HG02678 (cell line): ENCODE measurements around the gene SIX5.

Source experiments
- ATAC-seq: cut with Tn5 transposase; IDR thresholded peaks from one replicate; pipeline ENCODE4 v1.9.1; 2021; ENCODE audit warnings: mild to moderate bottlenecking, moderate library complexity; ENCODE audit not compliant: unreplicated experiment

Gene SIX5

DNA sequence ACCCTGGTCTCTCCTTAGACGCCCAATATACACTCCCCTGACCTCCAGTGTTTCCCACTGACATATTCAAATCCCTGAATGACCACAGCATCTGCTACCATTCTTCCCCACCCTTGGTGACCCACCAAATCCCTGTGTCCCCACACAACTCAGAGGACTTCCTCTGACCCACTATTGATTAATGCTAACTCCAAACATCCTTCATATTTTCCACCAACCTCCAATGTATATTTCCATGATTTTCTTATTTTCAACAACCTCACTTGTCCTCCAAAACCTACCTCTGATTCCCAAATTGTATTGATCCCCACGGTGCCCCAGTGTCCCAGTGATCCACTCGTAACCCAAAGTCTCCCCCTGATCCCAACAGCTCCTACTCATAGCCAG, 24.1 kb upstream of the SIX5 start:
- ATAC-seq, result no peak

DNA sequence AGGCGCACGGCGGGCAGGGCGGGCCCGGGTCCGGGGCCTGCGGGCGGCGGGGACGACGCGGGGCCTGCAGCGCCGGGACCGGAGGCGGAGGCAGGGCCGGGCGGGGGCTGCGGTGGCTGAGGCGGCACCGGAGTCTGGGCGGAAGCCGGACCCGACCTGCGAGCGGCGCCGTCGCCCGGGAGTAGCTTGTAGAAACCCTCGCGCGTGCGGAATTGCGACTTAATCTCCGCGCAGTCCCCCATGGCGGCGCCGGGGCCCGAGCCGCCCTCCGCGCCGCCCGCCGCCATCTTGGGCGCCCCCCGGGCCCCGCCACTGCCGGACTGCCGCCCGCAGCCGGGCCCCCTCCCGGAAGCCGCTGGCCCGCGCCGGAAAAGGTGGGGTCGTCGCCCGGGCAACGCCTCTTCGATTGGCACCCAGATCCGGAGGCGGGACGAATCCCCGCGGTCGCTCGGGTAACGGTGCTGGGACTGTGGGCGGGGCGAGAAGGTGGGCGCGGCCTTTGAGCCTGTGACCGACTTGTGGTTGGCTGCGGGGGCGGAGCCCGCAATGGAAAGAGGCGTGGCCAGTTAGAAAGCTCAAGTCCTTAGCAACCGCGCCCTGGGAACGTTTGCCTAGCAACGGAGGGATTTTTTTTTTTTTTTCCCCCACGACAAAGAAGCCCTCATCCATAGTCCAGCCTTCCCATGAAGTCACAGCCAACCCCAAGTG, 23.6 kb upstream of the SIX5 start, which contains the start of gene DMWD:
DMWD (minus strand) TSS at position 376 of the 708 bp plus-strand sequence; CDS start at position 287, 89 bp downstream.
- ATAC-seq, result peak; percentile 96

DNA sequence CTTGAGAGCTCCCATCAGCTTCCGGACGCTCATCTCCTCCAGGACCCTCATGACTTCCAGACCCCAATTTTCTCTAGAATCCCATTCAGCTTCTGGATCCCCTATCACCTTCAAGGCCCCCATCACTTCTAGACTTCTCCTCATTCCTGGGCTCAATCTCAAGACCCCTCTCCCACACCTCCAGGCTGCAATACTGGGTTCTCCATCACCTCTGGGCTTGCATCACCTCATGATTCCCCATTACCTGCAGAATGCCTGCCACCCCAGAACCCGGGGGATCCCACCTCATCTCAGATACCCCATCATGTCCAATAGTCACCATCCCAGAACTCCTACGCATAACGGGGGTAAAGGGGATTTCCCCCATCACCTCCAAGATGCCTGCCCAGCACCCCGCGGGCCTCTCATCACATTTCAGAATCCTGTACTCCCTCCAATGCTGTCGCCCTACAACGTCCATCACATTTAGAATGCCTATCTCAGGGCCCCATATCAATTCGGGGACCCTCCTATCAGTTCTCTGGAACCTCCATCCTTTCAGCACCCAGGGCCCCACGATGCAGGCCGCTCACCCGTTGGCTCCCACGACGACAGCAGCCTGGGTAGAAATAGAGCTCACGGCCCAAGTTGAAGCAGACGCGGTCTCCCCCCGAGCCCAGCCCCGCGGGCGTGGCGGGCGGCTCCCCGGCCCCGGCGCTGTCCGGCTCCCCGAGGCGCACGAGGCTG, 22.9 kb upstream of the SIX5 start:
- peak; percentile 6 for ATAC-seq

DNA sequence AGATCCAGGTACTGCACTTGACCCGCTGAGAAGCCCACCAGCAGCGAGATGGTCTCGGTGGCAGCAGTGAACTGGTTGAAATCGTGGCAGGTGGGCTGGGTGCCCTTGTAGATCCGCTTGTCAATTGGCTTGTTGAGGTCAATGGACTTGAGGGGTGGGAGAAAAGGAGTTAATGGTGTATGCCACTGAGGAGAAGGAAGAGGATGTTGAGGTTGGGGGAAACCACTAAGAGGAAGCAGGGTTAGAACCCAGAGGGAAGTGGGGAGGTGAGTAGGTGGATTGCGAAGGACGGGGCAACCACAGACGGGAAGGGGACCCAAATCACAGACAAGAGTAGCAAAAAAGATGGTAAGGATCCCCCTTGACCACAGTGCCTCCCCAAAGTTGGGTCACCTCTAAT, 21.9 kb upstream of the SIX5 start:
- no peak for ATAC-seq

DNA sequence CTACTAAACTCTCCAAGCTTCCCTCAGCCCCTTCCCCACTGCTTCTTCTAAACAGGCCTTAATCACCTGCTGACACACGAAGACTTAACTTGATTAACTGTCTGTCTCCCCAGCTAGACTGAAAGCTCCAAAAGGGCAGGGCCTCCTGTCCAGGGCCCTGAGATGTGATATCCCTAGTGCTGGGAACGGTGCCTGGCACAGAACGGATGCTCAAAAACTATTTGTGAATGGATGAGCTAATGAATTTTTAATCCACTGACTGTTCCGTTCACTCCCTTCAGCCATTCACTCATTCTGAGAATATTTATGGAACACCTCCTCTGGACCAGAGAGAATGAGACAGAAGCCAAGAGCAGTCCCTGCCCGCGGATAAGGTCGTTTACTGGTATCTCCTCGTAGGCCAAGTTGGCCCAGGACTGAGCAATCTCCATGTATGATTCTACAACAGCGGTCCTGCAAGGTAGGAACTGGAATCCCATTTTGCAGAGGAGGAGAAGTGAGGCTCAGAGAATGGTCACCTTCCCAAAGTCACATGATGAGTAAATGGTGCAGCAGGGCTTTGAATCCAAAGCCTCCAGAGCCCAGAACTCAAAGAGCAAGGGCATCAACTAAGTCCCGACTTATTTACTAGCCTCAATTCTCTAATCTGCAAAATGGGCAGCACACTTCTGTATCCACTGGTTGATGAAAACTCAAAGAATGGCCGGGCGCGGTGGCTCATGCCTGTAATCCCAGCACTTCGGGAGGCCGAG, 20.2 kb upstream of the SIX5 start:
- no peak for ATAC-seq

DNA sequence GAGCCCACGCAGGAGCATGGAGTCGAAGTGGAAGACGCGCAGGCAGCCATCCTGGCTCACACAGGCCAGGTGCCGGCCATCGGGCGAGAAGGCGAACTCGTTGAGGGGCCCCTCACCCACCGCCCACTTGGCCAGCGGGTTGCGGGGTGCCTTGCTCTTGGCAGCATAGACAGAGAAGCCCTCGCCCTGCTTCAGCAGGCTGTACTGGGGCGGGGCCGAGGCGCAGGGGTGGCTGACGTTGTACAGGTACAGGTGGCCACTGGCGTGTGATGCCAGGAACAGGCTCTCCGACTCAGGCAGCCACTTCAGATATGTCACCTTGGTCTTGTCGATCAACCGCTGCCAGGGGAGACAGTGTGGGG, 17.5 kb upstream of the SIX5 start:
- no peak for ATAC-seq

DNA sequence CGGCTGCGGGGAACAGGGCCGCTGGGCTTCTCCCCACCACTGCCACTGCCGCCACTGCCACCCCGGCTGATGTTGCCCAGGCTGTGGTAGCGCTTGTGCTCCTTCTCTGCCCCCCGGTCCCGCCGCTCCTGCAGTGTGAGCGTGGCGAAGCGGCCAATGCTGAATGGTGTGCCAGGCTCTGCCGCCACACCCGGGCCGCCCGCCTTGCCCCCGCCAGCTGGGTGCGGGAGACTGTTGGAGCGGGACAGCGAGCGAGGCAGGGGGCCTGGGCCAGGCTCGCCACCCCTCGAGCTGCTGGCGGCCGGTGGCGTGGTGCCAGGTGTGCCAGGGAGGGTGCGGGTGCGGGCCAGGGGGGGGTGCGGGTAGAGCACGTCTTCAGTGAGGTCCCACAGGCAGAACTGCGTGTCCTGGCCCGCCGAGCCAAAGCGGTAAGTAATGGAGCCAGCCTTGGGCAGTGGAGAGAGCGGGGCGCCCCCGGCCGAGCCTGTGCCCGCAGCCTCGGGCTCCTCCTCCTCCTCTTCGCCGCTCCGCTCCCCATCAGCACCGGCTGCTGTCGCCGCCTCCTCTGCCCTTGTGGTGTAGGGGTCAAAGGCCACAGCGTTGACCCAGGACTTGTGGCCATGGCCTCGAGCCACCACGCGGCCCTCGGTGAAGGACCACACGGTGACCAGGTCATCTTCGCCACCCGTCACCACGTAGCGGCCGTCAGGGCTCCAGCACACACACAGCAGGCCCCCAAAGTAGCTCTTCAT, 16.9 kb upstream of the SIX5 start:
- no peak for ATAC-seq

DNA sequence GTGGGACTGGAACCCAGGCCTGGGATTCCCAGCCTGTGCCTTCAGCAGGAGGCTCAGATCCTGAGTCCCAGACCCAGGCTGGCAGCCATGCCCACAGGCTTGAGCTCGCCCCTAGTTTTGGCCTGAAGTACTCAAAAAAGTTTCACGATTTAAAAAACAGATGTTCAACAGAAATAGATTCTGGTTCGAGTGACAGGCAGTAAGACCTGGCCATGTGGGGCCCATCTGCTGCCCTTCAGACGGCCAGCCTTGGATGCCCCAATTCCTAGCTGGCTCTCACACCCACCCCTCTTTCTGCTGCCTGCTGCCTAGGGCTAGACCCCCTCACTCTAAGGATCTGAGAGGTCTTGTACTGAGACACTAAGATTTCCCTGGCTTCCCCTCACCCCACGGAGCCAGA, 16.0 kb upstream of the SIX5 start:
- ATAC-seq, result no peak

DNA sequence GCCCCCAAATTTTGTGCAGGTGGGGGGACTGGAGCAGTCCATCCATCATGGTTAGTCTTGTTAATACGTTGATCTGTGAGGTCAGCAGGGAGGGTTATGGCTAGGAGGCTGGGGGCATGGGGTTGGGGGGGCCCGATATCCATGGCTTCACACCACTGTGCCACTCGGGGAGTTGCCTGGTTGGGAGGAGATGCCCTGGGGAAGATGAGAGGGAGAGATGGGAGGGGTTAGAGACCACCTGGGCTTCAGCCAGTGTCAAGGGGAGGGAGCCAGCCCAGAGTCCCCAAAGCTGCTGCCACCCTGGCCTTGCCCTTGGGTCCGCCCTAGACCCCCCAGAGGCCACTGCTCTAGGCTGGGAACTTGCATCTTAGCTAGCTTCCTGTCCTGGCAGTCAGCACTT, 15.0 kb upstream of the SIX5 start:
- no peak for ATAC-seq

DNA sequence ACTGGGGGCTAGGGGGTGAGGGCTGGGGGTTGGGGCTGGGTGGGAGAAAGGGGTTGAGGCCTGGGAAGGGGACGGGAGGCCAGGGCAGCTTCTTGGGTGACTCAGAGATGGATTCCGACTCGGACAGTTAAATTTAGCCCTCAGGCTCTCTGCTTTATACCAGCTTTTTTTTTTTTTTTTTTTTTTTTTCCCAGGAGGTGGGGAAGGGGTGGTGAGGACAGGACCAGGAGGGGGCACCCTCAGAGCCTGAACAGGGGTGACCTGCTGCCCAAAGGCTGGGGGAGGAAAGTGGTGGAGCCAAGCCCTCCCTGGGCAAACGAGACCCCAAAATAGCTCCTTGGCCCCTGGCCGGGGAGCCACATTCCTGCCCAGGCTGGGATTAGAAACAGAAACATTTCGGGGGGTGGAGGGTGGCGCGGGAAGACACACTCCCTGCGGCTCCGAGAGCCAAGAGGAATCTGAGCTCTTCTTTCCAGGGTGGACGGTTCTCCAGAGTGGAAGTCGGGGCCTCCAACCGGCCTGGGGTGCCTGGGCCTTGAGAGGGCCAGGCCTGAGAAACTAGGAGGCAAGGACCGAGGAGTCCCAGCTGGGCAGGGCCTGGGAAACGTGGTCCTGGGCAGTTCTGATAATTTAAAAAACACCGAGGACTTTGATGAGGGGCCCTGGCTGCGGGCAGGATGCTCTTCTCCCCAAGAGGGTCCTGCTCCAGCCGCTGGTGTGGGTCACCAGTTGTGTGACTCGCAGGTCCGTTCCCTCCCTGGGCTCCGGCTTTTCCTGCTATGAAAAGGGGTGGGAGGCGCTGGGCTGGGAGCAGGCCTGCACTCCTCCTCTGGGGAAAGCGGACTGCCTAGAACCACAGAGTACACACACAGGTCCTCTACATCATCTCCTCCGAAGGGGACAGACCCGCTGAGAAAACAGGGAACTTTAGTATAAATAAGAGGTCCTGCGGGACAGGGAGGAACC, 14.1 kb upstream of the SIX5 start:
- ATAC-seq, result no peak

DNA sequence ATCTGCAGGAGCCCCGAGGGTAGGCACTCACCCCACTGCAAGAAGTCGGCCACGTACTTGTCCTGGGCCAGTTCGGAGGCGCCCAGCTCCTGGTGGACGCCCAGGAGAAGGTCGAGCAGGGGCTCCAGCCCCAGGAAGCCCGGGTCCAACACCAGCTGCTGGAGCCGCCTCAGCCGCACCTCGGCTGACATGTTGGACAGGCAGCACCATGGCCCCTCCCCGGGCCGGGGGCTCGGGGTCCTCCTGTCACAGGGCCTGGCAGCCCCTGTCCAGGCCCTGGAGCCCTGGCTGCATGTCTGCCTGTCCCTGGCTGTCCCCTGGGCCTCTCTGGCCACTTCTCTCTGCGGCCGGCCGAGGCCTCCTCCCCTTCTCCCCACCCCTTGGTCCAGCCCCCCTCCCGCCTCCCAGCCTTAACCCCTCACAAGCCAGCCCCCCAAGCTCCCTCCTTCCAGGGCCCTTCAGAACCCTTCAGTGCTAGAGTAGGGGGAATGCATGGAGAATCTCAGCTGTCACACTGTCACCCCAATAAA, 13.2 kb upstream of the SIX5 start, which contains the start of gene DMPK:
DMPK (minus strand) TSS at position 329 of the 530 bp plus-strand sequence; CDS start at position 191, 138 bp downstream.
- ATAC-seq, result no peak

DNA sequence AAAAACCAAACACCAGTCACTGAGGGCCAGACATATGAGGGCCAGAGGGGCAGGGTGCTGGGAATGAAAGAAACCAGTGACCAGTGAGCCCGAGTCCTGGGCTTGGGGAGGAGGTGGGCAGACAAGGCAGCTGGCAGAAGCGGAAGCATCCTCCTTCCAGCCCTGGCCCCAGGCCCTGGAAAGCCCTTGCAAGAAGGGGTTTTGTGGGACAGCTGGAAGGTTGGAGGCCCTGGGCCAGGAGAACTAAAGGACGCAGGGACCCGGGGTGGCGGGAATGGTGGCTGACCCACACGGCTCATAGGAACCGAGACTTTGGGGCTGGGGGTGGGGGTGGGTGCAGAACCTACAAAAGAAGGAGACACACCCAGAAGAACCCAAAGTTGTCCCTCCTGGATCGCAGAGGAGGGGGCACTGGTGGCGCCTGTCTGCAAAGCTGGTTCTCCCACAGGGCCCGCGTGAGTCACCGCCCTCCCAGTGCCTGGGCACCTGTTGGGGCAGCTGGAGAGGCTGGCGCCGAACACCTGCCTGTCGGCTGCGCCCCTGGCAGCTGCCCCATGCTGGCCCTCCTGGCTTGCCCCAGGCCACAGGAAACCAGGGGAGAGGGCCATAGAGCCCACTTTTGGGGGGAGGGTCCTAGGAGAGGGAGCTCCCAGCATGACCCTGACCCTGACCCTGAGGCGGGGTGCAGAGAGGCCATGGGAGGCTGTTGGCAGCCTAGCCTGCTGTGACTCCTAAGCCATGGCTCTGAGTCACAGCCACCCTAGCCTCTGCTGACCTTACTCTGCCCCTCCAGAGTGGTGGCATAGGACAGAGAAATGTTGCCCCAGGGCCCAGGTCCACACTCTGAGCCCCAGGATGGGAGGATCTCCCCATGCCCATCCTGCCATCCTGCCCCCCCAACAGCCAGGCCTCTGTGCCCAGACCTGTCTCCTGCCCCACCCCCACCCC, 12.4 kb upstream of the SIX5 start:
- ATAC-seq, result no peak

DNA sequence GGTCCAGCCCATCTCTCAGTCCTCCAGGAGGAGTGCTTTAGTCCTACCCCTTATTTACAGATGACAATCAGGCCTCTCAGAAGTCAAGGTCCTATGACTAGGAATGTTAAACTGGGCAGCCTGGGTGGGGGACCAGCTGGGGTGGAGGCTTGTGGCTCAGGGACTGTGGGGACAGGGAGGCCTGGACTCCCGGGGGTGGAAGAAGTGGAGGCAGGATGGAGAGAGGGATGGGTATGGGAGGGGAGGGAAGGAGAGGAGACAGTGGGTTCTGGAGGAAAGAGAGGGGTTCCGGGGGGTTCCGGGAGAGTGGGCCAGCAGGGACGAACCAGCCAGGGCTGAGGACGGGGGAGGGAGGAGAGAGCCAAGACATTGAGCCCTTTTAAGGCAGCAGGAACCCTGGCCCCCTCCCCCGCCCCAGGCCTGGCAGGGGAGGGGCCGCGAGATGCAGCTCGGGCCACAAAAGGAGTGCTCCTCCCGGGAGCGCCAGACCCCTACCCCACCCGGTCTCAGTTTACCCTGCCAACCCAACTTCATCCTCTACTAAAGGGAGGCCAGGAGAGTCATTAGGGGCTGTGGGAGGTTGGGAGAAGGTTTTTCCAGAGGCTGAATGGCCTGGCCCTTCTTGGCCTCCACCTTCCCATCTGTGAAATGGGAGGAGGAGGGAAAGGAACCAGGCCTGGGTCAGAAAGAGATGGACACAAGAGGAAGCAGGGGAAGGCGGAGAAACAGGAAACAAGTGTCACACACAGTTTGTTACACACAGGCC, 11.6 kb upstream of the SIX5 start:
- ATAC-seq, result no peak

DNA sequence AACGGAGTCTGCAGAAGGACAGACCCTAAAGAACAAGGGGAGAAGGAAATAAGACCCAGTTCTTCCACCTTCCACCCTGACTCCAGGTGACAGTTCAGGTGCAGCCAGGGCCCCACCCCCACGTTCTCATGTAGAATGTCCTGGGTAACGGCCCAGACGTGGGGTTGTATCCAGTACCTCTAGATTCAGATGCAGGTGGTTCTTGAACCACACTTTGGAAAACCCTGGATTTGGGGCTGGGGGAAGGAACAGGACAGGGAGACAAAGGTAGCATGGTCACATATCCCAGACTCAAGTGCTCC, 11.0 kb upstream of the SIX5 start:
- ATAC-seq, result no peak

DNA sequence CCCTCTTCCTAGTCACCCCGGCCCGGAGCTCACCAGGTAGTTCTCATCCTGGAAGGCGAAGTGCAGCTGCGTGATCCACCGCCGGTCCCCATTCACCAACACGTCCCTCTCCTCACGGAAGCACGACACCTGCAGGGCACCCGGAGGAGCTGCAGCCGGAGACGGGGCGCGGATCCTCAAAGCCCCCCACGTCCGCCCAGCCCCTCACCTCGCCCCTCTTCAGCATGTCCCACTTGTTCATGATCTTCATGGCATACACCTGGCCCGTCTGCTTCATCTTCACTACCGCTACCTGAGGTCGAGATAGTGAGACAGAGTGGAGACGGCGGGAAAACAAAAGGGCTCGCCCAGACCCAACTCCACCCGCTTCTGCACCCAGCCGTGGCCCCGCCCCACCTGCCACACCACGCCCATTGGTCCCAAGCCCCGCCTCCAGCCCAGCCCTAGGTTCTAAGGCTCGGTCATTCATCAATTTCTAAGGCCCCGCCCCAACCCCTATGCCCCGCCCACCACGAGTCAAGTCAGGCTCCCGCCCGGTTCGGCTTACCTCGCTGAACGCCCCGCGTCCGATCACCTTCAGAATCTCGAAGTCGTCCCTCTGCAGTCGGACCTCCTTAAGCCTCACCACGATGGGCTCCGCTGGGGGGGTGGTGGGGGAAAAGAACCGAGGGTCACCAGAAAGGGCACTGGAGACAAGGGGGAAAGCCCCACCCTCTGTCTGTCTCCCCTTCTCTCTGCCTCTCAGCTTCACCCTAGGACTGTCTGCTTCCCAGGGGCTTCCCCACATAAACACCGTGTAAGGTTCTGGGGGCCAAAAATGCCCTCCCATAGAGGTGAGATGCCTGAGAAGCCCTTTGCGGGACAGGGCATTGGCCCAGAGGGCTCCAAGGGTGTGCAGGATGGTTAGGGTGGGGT, 10.4 kb upstream of the SIX5 start:
- peak; percentile 83 for ATAC-seq

DNA sequence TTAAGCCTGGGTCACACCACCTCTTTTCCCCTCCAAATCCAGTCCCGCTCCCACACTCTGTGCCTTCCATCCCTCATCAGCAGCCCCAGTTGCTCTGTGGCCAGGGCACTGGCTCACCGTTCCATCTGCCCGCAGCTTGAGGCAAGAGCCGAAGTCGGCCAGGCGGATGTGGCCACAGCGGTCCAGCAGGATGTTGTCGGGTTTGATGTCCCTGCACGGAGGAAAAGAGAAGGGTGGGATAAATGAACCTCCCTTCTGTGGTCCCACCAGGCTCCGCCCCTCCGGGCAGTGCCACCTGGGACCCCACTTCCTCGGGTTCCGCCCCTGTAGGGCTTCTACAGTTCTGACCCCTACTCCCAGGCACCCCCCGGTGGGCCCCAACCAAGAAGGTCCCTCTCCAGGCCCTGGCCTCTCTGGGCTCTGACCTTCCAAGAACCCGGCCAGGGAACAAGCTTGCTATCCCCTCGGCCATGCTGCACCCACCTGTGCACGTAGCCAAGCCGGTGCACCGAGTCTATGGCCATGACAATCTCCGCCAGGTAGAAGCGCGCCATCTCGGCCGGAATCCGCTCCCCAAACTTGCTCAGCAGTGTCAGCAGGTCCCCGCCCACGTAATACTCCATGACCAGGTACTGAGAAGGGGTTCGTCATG, 9.1 kb upstream of the SIX5 start:
- no peak for ATAC-seq
